TTC549 (cell line): Measurements from ENCODE around the gene ZSWIM1.
"Not testable (repeated sequence)": the region's sequence is repeated elsewhere in the genome, so short reads cannot be mapped to it uniquely, and the experiment has no call there.

Experiments
- FAIRE-seq: peaks from 2 replicates; lab custom pipeline; 2012; peaks lifted over from hg19 to GRCh38; lab: Jason Lieb, UNC

The ZSWIM1 gene

GRCh38 chr20:45890077-45890984 lies 9.3 kb downstream of the ZSWIM1 start:
- FAIRE-seq, result no peak

GRCh38 chr20:45890985-45891983 lies 10.3 kb downstream of the ZSWIM1 start, which contains the start of the genes CTSA and NEURL2:
CTSA (plus strand) TSS chr20:45891335; CDS start chr20:45891569, 234 bp downstream.
NEURL2 (minus strand) TSS chr20:45891208; CDS start chr20:45890991, 217 bp downstream.
- no peak for FAIRE-seq

DNA sequence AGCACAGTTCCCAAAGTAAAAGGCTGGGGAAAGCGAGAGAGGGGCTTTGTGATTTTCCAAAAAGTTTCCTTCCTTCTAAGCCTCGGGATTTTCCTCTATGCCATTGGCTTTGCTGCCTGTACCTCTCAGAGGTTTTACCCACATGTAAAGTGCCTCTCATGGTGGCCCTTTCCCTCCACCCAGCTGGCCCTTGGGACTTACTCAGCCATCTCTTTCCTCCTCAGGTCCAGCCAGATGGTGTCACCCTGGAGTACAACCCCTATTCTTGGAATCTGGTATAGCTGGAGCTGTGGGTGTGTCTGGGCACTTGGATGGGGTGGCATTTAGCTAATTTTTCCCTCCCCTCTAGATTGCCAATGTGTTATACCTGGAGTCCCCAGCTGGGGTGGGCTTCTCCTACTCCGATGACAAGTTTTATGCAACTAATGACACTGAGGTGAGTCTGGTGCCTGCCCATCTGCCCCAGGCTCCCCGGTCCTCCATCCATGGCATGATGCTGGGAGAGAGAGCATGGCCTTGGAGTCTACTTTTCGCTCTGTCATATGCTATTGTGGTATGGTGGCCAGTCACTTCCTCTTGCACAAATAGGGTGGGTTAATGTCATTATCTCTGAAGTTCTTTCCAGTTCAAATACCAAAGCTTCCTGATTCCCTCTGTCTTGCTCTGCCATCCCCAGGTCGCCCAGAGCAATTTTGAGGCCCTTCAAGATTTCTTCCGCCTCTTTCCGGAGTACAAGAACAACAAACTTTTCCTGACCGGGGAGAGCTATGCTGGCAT lies 11.2 kb downstream of the ZSWIM1 start:
- no peak for FAIRE-seq

- FAIRE-seq, result no peak
These were observed 11.9 kb downstream of the ZSWIM1 start for GRCh38 chr20:45892828-45893500.

DNA sequence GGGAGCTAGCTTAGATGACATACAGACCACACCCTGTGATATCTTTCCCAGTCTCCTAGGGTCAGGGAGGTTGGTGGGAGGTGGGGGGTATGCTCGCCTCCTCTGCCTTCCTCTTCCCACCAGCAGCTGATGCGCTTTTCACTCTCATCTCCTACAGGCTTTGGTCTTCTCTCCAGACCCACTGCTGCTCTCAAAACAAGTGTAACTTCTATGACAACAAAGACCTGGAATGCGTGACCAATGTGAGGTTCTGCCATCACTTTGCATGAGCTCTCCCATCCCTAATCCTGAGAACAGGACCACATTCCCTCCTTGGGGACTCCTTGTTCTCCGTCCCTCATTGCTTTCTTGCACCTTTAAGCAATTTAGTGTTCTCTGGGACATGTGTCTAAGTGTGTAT lies 12.8 kb downstream of the ZSWIM1 start:
- FAIRE-seq, result no peak

DNA sequence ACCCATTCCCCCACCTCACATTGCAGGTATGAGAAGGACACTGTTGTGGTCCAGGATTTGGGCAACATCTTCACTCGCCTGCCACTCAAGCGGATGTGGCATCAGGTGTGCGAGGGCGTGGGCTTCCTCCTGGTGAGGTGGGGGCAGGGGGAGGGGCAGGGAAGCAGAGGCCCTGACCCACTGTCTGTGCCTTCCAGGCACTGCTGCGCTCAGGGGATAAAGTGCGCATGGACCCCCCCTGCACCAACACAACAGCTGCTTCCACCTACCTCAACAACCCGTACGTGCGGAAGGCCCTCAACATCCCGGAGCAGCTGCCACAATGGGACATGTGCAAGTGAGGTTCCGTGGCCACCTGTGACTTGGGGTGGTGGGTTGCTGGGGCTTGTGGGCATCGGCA lies 13.8 kb downstream of the ZSWIM1 start:
- no peak for FAIRE-seq

DNA sequence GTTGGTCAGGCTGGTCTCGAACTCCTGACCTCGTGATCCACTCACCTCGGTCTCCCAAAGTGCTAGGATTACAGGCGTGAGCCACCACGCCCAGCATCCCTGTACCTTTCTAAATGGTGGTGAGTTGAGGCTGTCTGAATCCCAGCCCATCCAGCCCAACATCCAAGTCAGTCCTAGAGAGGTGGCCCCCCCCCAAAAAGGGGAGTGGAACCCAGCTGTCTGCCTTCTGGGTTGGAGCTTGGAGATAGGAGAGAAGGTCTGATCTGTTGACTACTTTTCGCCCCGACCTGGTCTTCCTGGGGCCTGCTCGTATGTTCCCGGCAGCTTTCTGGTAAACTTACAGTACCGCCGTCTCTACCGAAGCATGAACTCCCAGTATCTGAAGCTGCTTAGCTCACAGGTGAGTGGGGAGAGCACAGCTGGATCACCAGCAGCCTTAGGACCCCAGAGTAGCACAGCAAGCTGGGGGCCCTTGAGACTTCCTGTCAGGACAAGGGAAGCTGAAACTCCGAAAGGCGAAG lies 15.7 kb downstream of the ZSWIM1 start:
- no peak for FAIRE-seq

DNA sequence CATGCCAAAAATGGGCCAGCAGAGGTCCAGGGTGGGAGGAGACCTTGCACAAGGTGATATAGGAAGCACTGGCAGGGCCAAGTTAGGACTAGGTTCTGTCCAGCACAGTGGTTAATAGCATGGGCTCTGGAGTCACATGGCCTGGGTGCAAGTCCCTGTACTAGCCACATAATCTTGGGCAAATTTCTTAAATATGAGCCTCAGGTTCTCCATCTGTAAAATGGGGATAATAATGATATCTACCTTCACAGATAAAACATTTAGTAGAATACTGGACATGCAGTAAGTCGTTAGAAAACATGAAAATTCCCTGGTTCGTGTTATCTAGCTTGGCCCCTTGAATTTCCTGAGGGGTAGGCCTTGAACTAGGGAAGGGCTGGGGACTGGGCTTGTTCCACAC lies 16.3 kb downstream of the ZSWIM1 start:
- no peak for FAIRE-seq

GRCh38 chr20:45897692-45898091 lies 16.7 kb downstream of the ZSWIM1 start:
- FAIRE-seq, result no peak

DNA sequence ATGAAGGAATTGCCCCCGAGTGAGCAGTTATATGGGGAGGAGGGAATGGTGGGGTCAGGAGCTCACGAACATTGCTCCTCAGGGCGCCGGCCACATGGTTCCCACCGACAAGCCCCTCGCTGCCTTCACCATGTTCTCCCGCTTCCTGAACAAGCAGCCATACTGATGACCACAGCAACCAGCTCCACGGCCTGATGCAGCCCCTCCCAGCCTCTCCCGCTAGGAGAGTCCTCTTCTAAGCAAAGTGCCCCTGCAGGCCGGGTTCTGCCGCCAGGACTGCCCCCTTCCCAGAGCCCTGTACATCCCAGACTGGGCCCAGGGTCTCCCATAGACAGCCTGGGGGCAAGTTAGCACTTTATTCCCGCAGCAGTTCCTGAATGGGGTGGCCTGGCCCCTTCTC lies 17.3 kb downstream of the ZSWIM1 start:
- no peak for FAIRE-seq

- FAIRE-seq, result no peak
These were observed 18.2 kb downstream of the ZSWIM1 start for GRCh38 chr20:45899046-45899835.

GRCh38 chr20:45901332-45901731 lies 20.3 kb downstream of the ZSWIM1 start:
- not testable (repeated sequence) for FAIRE-seq

- FAIRE-seq, result no peak
These were observed 21.2 kb downstream of the ZSWIM1 start for GRCh38 chr20:45902199-45902701.

DNA sequence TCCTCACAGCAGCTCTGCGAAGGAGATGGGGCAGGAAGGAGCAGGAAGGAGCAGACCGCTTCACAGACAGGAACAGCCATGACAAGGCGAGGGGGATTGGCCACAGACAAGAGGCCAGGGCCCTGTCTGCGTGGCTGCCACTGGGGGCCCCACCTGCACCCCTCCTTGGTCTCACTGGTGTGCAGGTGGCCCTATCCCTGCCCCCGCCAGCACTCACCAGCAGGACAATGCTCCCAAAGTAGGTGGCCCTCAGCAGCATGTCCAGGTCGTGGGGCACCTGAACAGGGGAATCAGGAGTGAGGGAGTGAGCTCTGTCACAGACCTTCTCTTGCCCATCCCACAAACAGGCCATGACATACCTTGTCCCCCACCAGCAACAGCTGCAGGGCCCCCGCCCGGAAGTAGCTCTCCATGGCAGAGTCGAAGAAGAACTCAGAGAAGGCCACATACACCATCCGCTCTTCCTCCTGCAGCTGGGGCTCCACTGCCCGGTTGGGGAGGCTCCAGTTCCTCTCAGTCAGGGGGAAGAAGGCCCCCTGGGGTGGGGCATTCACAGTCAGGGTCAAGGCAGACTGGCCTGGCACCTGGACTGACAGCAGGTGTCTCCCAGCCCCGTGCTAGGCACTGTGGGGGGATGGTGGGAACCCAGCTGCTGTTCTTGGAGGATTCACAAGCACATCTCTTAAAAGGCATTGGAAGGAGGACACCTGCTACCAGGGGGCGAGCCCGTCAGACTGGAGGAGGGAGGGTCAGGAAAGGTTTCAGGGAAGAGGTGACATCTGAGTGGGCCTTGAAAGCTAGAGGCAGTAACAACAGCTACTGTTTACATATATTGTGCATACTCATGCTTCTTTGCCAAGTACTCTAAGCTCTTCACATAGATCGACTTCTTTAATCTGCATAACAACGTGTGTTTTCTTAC lies 23.8 kb downstream of the ZSWIM1 start:
- FAIRE-seq, result no peak

DNA sequence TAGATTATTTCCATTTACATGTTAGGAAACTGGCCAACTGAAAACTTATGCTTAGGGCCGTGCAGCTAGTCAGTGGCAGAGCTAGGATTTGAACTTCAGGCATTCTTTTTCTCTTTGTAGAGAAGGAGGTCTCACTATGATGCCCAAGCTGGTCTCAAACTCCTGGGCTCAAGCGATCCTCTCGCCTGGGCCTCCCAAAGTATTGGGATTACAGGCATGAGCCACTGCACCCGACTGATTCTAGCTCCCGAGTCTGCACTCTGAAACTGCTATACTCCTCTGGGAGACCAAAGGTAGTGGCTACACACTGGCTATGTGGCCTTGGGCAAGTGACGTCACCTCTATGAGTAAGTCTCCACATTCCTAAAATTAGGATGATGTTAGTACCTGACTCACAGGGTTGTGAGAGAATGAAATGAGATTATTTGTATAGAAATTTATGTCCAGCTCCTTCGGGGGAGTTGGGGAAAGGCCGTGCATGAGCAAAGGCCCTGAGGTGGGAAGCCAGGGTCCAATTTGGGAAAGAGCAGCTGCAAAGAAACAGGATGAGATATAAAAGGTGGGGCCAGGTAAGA lies 24.6 kb downstream of the ZSWIM1 start:
- no peak for FAIRE-seq

GRCh38 chr20:45907219-45907948 lies 26.4 kb downstream of the ZSWIM1 start:
- FAIRE-seq, result no peak

DNA sequence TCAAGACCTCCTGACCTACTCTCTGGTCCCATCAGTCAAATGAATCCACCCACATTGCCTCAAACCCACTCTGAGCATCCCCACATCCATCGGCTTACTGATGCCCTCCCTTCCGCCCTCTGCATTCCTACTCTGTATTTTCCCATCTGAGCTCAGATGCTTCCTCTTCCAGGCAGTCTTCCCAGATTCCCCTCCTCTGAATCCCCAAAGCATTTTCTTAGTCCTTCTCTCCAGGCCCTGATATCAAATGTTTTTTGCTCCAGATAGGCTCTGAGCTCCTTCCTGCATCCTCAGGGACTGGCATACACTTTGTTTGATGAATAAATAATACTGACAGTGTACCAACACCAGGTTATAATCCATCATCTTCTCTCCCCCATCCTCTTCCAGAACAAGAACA lies 27.1 kb downstream of the ZSWIM1 start:
- no peak for FAIRE-seq

- no peak for FAIRE-seq
These were observed 28.3 kb downstream of the ZSWIM1 start for GRCh38 chr20:45909336-45909808.
